GM18858 (cell line): Measurements from ENCODE around the gene MTX2.
A peak's percentile ranks its signal among the peaks of the same experiment; 100 is the strongest.
"Not testable (repeated sequence)": the region's sequence is repeated elsewhere in the genome, so short reads cannot be mapped to it uniquely, and the experiment has no call there.

Source experiments
- ATAC-seq: cut with Tn5 transposase; IDR thresholded peaks from one replicate; pipeline ENCODE4 v1.9.1; 2021; ENCODE audit not compliant: unreplicated experiment

Gene MTX2

DNA sequence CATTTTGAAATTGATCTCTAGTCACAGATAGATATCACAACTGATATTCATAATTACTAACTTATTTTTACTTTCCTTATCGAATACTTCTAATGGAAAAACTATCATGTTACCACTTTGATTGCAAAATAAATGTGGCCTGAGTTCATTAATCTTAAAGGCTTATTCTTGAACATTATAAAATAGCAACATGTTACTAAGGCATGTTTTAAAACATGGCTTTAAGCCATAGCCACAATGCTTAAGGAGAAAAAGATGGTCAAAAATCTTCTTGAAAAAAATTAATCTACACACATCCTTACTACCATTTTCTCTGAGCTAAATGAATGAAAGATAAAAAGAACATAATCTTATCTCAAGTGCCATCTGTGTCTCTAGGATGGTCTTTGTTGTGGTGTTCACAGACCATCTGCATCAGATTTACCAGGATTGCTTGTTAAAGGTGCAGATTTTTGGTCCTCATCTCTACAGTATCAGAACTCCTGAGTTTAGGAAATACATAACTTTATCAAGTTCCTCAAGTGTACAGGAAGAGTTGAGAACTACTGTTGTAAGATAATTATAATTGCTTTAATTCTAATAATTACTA, 15.3 kb downstream of the MTX2 start:
- ATAC-seq, result no peak

DNA sequence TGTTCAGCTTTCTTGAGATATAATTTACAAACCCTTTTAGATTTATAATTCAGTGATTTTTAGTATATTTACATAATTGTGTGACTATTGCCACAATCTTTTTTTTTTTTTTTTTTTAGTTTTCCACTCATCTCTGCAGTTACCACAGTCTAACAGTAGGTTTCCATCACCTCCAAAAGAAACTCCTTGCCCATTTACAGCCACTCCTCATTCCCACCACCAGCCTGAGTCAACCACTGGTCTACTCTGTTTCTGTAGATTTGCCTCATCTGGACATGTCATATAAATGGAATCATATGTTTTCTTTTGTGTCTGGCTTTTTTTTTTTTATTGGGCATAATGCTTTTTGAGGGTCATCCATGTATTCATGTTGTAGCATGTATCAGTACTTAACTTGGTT, 16.1 kb downstream of the MTX2 start:
- no peak for ATAC-seq

DNA sequence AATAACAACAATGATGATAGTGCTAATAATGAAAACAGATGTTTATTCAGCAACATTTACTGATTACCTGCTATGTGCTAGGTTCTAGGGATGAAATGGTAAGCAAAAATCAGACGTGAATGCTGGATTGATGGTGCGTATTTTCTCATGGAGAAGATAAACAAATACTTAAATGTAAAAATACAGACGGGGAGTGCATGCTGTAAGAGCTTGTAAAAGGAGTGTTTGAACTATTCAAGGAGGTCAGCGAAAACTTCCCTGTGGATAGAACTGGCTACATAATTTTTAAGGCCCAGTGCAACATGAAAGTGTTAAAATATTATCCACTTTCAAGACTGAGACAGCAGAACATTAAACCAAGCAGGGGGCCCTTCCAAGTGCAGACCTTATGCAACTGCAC, 22.1 kb downstream of the MTX2 start:
- no peak for ATAC-seq

DNA sequence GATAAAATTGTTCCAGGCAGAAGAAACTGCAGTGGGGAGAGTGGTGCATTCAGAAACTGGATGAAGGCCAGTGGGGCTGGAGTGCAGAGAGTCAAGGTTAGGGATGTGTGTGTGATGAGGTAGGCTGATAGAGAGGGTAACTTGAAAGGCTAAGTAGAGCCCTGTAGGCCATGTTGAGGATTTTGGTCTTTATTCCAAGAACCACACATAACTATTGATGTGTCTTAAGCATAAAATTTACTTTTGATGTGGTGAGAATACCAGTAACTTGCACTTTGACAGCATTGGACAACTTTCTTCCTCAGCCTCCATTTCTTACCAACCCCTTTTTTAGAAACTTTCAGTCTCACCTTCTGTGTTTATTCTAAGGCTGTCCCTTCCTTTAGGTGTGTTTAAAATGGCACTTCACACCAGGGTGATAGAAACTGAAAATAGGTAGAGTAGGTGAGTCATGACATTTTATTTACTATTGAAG, 22.6 kb downstream of the MTX2 start:
- ATAC-seq, result peak; percentile 86

DNA sequence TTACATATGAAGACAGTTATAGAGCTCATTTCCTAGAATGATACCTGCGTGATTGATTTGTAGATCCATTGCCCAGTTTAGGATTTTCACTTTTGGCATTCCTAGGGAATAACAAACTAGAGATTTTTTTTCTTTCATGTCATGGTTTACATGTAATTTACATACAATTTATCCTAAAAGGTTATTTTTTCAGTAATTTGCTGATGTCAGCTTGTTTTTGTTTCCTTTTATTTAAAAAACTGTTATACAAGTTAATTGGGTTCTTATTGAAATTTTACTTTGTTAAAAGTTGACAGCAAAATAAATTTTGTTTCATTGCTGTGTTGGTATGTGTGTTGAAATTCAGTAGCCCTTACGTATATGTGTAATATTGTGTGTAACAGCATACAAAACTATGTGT, 23.4 kb downstream of the MTX2 start:
- ATAC-seq, result no peak

DNA sequence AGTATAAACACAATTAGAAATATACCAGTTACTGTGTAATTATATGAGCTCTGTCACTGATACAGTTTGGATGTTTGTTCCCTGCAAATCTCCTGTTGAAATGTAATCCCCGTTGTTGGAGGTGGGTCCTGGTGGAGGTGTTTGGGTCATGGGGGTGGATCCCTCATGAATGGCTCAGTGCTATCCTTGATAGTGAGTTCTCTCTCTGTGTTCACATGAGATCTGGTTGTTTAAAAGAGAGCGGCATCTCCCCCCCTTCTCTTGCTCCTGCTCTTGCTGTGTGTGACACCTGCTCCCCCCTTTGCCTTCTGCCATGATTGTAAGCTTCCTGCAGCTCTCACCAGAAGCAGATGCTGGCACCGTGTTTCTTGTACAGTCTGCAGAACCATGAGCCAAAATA, 24.1 kb downstream of the MTX2 start:
- no peak for ATAC-seq

DNA sequence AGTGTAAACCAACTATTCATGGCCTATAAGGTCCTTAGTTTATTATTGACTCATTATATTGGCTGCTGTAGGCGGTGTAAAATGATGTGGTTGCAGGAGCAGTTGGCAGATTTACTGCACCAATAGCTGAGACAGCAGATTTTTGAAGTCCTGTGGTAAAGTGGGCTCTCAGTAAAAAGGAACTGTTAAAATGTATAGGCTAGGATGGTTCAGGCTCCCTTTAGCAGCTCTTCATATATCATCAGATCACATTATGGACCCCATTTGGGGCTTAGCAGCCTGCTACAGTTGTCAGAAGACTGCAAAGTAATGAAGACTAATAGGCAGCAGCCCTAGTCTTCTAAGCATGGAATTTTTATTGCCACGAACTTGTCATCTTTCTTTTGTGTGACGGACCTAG, 27.8 kb downstream of the MTX2 start:
- no peak for ATAC-seq

DNA sequence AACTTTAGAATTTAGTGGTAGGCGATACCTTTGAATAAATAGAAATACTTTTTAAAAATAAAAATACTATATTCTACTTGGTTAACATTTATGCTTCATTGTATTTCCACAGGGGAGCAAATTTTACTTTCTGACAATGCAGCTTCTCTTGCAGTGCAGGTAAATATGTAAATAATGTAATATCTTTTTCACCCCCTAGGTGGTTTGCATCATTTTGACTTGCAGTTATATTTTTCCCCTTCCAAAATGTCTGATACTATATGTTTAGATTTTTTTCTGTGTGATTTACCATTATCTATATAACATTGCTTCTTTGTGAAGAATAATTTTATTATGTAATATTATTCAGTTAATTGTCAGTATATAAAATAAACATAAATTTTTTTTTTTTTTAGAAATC, 28.5 kb downstream of the MTX2 start:
- ATAC-seq, result no peak

DNA sequence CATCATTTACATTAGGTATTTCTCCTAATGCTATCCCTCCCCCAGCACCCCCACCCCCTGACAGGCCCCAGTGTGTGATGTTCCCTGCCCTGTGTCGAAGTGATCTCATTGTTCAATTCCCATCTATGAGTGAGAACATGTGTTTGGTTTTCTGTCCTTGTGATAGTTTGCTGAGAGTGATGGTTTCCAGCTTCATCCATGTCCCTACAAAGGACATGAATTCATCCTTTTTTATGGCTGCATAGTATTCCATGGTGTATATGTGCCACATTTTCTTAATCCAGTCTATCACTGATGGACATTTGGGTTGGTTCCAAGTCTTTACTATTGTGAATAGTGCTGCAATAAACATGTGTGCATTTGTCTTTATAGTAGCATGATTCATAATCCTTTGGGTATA, 36.8 kb downstream of the MTX2 start:
- ATAC-seq, result not testable (repeated sequence)

DNA sequence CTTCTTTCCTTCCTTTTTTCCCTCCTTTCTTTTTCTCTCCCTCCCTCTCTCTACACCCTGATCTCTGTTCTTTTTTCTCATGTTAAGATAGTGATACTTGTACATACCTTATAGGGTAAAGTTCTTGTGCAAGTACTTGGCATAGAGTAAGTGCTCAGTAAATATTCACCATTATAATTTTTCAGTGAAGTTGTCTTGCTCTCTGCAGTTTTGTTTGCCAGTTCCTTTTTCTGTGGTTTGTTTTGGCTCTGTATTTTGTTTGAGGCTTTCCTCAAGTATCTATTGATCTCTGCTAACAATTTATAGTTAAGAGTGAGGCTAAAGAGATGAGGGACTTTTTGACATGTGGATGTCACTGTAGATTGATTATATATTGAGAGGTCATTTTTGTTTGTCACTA, 48.0 kb downstream of the MTX2 start:
- ATAC-seq, result no peak

DNA sequence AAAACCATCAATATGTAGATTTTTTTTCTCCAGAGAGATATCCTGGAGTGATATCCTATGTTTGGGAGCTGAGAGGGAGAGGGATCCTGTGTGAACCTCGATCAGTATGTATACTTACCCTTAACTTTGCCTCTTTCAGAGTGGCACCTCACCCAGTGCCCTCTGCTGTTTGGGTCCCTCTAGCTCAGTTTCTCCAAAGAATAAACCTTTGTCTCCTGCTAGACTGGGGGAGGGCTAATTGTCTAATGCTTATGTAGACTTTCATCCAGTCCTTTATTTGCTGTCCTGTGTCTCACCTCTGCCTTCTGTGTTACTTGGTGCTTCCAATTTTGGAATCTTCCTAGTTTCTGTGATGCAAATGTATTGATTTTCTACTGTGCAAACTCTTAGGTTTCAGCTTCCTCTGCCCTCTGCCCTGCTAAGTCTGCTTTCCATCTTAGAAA, 48.4 kb downstream of the MTX2 start:
- no peak for ATAC-seq

DNA sequence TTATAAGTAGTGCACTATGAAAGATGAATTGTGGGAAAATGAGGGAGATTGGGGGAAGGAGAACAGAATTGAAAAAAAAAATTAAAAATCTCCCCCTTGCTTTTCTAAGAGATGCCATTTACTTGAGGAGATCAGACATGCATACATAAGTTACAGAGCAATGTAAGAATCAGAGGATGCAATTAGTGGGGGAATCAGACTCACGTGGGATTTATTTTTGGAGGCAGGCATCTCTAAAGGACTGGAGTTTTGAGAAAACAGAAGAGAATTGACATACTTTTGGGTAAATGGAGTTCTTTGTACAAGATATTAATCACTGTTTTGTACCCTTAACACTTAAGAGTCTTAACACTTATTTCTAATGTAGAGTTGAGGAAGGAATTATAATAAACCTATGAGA, 52.7 kb downstream of the MTX2 start:
- ATAC-seq, result no peak

DNA sequence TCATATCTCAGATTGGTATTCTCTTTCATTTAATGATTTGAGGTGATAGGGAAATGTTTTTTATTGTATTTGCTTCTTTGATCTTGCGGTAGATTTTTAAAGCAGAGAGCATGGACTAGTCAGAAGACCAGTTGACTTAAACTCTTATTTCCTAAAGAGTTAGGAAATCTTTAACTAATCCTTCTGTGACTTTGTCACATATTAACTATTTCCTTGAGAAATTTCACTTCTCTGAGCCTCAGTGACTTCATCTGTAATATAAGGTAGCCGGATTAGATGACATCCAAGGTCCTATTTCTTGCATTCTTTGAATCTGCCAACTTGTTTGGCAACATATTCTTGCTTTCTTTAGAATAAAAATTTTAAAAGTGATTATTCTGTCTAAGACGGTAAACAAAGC, 55.6 kb downstream of the MTX2 start:
- no peak for ATAC-seq

DNA sequence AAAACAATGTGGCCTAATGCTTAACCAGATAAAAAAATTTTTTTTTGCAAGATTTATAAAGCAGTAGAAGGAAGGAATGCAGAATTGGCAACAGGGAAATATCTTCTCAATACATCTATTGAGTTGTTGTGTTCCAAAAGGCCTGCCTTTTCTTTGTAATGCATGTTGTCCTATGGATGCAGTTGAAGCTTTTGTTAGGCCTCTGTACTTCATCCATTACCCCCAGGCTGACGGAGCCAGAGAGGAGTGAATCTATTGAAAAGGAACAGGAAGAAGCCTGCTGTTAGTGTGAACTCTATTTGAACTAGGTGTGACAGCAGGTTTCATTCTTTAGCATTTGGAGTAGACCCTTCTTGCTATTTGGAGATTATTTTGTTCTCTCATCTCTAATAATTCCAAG, 56.5 kb downstream of the MTX2 start:
- ATAC-seq, result no peak

DNA sequence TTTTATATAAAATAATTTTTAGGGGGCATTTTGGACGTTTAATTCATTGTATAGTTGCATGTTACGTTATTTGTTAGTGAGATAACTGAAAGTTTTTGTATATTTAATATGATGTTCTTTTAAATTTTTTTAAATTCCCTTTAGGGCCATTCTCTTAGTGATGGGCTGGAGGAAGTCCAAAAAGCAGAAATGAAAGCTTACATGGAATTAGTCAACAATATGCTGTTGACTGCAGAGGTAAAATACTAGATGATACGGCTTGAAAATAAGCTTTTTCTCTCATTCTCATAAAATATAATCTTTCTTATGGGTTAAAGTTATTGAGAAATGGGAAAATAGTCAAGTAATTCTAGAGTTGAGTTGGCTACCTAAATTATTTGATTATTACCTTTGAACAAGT, 58.9 kb downstream of the MTX2 start:
- ATAC-seq, result no peak

DNA sequence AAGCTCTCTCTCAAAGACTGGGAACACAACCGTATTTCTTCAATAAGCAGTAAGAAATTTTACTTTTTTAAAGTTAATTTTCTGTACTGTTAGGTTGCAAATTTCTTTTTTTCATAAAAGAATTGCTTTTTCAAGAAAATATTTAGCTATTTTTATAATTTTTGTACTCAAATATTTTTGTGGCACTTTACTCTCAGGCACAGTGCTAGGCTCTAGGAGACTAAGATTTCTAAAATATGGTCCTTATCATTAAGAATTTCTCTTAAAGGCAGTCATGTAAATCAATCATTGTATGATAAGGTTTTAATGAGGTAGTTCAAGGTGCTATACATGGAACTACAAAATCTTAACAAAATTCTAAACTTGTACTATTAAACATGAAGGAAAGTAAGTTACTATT, 61.4 kb downstream of the MTX2 start:
- ATAC-seq, result no peak

DNA sequence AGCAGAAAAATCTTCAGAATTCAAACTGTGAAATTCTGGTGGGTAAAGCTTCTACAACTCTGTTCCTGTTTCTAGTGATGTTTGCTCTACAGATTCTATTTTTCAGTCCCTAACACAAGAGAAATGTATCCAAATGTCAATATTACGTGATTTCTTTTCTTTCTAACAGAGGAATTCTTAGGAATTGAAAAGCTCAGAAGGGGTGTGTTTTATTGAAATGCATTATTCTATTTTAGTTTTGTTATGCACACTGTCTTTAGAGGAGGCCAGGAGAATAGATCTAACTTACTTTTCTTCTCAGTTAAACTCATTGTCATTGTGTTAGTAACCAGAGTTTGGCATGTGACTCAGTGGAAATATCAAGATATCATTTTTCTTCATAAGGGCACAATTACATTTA, 62.4 kb downstream of the MTX2 start:
- no peak for ATAC-seq

DNA sequence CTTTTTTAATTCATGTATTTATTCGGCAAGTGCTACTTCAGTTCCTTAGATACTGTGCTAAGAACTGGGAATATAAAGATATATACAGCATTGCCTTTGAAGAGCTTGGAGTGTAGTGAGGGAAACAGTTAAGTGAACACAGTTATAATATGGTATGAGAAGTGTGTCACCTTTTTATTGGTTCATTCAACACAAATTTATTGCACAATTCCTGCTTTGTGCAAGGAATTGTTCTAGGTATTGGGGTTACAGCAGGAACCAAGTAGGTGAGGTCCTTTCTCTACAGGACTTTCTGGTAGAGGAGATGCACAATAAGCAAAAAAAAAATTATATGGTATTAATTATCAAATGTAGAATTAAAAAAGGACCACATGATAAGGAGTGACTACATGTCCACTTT, 65.5 kb downstream of the MTX2 start:
- no peak for ATAC-seq

DNA sequence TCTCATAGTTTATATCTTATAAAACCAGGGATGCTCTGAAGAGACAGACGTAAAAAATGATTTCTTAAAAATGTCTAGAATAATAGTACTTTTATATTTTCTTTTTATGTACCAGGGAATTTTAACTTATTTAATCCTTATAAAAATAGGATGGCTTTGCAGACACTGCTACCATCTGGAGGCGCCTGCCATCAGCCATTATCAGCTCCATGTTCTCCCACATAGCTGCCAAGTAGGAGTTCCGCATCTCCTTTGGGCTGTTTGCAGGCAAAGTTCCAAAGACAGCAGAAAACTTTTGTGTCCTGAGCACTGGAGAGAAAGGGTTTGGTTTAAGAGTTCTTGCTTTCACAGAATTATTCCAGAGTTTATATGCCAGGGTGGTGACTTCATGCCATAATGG, 69.2 kb downstream of the MTX2 start:
- no peak for ATAC-seq

DNA sequence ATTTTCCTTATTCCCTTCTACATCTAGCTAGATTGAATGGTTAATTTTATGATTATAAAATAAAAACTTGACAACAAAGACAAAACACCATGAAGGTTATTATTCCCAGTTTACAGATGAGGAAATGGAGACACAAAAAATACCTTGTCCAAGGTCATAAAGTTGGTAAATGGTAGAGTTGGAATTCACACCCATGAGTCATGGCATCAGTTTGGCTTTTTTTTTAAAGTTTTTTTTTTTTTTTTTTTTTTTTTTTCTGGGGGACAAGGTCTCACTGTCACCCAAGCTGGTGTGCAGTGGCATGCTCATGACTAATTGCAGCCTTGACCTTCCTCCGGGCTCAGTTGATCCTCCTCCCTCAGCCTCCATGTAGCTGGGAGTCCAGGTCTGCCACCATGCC, 70.0 kb downstream of the MTX2 start:
- ATAC-seq, result no peak

DNA sequence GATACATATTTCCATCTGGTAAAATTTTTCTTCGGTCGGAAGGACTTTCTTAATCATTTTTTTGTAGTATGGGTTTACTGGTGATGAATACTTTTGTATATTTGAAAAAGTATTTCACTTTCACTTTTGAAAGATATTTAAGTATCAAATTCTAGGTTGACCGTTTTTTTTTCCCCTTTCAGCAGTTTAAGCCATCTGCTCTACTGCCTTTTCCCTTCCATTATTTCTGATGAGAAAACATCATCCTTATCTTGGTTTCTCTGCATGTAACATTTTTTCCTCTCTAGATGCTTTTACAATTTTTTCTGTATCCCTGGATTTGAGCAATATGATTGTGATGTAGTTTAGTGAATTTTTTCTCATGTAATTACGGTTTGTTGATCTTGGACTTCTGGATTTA, 87.0 kb downstream of the MTX2 start:
- no peak for ATAC-seq

DNA sequence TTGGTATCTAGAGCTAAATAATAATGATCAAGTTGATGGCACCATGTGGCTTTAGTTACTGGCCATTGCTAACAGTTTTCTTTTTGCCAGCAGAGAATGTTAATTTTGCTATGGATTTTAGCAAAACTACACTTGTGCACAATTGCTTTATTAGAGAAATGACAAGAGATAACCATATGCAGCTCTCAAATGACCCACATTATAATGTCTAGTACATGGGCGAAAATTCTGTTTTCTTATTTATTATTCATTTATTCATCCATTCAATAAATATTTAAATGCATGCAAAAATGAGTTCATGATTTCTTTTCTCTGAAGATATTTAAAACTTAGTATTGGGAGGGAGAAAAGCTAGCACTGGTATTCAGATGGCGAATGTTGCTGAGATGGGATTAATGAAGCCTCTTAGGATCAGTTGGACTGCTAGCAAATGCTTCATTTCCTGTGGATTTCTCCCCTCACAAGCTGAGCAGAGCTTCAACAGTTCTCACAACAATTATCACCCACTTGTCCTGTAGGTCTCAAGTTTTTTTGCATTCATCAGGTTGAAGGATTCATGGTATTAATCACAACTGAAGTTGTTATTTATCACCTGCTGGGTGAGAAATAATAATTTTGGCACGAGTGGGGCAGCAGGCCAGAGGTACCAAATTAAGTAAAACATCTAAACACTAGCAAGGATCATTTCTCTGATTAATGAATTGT, 95.2 kb downstream of the MTX2 start:
- no peak for ATAC-seq

DNA sequence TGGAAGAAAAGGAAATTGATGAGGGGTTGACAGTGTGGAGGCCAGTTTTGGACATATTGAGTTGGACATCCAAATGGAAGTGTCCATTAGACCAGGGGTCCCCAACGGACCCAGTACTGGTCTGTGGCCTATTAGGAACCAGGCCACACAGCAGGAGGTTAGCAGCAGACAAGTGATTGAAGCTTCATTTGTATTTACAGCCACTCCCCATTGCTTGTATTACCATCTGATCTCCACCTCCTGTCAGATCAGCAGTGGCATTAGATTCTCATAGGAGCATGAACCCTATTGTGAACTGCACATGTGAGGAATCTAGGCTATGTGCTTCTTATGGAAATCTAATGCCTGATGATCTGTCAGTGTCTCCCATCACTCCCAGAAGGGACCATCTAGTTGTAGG, 99.1 kb downstream of the MTX2 start:
- ATAC-seq, result no peak
